NCI-H128 (cell line): Measurements from ENCODE around the gene CCNB1.
"Not testable (repeated sequence)": the region's sequence is repeated elsewhere in the genome, so short reads cannot be mapped to it uniquely, and the experiment has no call there.

Source experiments
- DNase-seq: peaks from one replicate; lab custom pipeline; 2025; ENCODE audit not compliant: unreplicated experiment; lab: John Stamatoyannopoulos, UW

CCNB1 gene

DNA sequence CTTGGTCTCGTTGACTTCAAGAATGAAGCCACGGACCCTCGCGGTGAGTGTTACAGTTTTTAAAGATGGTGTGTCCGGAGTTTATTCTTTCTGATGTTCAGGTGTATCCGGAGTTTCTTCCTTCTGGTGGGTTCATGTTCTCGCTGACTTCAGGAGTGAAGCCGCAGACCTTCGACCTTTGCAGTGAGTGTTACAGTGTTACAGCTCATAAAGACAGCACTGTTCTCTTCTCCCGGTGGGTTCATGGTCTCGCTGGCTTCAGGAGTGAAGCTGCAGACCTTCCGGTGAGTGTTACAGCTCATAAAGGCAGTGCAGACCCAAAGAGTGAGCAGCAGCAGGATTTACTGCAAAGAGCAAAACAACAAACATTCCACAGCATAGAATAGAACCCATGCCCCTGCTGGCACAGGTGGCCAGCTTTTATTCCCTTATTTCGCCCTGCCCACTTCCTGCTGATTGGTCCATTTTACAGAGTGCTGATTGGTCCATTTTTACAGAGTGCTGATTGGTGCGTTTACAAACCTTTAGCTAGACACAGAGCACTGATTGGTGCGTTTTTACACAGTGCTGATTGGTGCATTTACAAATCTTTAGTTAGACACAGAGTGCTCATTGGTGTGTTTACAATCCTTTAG is 14.8 kb downstream of the CCNB1 start:
- DNase-seq: not testable (repeated sequence)

DNA sequence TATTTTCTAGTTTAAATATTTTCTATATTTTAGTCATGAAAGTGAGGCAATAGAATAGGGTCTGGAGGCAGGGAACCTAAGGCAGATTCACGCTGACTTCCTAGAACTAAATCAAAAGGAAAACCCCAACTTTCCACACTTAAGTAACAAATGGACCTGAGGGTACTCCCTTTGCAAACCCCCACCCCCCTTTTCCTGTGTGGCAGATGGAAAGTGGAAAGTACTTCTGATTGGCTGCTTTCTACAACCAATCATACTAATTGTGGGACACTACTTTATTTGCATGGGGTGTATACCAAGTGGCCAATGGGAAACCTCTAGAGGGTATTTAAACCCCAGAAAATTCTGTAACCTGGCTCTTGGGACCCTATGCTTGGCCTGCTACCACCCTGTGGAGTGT is 17.7 kb downstream of the CCNB1 start:
- DNase-seq: no peak

DNA sequence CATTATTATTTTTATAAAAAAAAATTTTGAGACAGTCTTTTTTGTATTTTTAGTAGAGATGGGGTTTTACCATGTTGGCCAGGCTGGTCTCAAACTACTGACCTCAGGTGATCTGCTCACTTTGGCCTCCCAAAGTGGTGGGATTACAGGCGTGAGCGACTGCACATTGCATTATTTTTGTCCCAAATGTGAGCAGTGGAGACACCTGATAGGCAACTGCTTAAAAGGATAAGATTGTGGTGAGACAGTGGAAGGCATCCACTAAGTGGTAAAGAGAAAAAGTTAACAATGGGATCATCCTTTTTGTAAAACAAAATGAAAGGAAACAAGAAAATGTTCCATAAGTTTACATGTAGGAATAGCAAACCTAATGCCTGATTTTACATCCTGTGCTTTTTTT is 20.4 kb downstream of the CCNB1 start:
- DNase-seq: no peak

DNA sequence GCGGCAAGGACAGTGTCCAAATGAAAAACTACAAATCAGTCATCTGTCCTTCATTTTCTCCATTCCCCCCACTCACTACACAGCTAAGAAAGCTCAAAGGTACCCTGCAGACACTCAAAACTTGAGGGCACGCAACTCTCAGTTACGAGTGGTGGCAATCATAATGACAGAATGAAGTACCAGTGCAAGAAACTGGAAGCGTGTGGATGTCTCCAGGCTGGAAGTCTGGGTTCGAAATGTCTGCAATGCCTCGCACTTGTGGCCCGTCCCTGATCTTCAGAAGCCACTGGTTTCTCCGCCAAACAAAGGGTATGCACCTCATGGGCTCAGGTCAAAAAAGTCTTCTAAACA is 21.8 kb downstream of the CCNB1 start:
- DNase-seq: no peak

DNA sequence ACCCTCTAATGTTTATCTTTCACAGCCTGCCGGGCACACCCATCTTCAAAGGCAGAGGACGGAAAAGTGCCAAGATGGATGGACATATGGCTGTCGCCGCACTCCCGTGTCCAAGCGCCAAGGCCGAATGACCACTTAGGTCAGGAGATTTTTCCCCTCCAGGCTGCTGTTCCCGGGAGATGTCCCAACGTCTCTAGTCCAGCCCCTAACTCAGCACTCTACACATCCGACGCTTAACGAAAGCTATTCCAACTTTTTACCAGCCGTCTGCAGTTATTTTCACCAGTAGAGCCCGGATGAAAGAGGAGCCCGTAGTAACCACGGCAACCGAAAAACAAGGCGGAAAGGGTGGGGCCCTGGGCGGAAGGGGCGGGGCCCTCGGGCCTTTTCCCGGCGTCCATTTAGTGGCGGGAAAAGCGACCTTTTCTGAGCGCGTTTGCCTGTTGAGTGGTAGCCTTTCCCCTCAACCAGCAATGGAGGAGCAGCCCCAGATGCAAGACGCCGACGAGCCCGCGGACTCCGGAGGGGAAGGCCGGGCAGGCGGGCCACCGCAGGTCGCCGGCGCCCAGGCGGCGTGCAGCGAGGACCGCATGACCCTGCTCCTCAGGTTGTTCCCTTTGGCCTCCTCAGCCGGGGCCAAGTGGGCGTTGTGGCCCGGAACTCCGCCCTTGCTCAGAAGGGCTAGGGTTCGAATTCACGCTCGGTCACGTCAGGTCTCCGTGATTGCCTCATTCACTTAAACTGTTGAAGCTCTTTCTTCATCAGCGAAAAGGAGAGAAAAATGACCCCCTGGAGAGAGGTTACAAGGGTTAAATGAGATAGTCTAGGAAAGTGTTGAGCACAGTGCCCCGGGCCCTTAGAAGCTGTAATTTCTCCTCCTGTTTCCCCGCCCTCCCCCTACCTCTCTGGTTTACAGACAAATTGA is 22.5 kb downstream of the CCNB1 start, which contains the start of gene CENPH:
Gene CENPH, plus strand, starts transcription at position 422 of the 925 bp plus-strand sequence. Its CDS starts 52 bp downstream, at position 474.
- peak; percentile 33 for DNase-seq

DNA sequence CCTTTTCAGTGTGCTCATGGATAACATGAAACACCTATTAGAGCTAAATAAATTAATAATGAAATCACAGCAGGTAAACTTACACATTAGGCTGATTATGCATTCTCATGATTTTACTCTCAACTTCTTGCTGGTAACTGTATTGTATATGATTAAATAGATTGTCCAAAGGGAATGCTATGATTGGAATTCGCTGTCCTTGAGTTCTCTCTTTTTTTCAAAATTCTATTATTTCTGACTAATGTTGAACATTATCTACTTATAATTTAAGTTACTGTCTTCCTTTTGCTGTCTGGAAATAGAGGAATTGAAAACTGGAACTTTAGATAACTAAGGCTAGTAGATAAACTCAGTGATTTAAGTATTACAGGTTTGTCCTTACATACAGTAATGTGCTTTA is 35.5 kb downstream of the CCNB1 start:
- no peak for DNase-seq

DNA sequence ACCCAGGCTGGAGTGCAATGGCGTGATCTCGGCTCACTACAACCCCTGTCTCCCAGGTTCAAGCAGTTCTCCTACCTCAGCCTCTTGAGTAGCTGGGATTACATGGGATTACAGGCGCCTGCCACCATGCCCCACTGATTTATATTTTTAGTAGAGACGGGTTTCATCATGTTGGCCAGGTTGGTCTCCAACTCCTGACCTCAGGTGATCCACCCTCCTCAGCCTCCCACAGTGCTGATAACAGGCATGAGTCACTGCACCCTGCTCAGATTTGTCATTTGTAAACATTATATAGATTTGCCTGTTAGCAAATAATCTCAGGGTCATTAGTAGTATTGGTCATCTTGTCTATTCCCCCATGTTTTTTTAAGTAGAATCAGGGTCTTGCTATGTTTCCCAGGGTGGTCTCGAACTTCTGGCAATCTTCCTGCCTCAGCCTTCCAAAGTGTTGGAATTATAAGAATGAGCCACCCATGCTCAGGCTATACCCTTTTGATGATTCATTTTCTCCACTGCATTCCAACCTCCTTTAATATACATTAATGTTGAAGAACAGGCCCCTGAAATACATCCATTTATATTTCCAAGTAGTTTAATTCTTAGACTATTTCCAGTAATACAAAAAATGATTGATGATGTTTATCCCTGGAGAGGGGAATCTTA is 39.7 kb downstream of the CCNB1 start:
- DNase-seq: no peak

DNA sequence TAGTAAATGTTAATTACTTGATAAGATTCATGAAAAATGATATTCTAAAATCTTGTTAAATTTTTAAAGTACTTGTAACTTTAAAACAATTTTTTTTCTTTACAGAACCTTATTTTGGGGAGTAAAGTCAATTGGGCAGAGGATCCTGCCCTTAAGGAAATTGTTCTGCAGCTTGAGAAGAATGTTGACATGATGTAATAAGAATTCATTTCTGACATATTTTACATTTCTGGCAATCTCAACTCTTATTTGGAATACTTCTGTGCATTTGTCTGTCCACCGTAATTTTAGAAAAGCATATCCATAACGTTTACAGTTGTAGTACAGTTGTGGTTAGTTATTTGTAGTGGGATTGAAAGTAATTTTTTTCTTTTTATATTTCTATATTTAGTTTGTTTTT is 42.7 kb downstream of the CCNB1 start:
- DNase-seq: no peak

DNA sequence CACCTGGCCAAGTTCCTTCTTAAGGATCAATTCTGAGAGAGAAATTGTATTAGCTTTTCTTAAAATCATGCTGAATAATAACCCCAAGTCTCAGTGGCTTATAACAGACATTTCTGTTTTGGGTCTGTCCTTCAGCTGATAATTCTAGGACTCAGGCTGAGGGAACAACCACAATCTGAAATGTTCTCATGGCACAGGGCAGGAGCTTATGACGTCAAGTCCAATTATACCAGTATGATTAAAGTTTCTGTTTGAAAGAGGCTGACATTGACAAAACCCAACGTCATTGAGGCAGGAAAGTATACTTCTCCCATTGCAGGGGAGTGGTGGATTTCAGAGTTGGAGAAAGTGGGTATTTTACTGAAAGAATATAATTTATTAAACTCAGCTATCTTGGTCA is 44.2 kb downstream of the CCNB1 start:
- no peak for DNase-seq

DNA sequence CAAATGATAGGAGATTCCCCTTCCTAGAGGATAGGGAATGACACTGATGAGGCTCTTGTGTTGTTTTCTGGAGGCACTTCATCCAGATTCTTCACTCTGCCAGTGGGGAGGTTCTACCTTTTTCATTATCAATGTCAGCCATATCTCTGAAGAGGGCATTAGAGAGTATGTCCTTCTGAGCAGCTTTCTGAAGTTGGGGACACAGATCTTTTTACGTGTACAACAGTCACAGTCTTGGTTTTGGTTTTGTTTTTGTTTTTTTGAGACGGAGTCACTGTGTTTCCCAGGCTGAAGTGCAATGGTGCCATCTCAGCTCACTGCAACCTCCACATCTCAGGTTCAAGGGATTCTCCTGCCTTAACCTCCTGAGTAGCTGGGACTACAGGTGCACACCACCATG is 45.1 kb downstream of the CCNB1 start:
- DNase-seq: no peak

DNA sequence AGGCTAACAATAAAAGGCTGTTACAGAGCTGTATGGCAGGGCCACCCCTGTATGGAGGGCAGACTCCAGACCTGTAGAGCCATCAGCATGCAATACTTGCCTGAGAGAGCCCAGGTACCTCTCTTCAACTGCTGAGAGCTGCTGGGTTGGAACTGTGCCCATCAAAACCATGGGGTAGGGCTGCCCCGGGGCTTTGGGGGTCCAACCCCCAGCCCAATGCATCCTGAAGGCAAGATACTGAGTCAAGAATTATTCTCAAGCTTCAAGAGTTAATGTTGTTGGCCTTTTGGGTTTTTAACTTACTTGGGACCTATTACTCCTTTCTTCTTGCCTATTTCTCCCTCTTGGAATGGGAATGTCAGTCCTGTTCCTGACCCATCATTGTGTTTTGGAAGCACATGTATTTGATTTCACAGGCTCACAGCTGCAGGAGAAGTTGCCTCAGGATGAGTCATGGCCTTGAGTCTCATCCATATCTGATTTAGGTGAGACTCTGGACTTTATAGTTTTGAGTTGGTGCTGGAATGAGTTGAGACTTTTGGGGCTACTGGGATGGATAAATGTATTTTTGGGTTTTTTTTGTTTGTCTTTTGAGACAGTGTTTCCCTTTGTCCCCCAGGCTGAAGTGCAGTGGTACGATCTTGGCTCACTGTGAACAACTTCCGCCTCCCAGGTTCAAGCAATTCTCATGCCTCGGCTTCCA is 46.7 kb downstream of the CCNB1 start:
- DNase-seq: no peak

DNA sequence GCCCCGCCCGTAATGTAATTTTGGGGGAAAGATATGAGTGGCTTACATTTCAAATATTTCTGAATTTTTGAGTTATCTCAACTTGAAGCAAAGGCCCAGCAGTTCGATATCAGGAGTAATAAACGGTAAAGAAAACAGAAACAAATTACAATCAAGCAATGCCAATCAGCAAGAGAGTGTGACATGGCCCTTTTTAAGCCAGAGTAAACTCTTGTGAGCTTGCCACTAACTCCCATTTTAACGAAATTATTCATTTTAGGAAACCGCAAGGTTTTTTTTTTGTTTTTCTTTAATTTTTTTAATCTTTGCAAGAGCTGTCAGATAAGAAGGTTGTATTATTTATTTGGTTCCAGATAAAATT is 50.2 kb downstream of the CCNB1 start:
- DNase-seq: no peak

DNA sequence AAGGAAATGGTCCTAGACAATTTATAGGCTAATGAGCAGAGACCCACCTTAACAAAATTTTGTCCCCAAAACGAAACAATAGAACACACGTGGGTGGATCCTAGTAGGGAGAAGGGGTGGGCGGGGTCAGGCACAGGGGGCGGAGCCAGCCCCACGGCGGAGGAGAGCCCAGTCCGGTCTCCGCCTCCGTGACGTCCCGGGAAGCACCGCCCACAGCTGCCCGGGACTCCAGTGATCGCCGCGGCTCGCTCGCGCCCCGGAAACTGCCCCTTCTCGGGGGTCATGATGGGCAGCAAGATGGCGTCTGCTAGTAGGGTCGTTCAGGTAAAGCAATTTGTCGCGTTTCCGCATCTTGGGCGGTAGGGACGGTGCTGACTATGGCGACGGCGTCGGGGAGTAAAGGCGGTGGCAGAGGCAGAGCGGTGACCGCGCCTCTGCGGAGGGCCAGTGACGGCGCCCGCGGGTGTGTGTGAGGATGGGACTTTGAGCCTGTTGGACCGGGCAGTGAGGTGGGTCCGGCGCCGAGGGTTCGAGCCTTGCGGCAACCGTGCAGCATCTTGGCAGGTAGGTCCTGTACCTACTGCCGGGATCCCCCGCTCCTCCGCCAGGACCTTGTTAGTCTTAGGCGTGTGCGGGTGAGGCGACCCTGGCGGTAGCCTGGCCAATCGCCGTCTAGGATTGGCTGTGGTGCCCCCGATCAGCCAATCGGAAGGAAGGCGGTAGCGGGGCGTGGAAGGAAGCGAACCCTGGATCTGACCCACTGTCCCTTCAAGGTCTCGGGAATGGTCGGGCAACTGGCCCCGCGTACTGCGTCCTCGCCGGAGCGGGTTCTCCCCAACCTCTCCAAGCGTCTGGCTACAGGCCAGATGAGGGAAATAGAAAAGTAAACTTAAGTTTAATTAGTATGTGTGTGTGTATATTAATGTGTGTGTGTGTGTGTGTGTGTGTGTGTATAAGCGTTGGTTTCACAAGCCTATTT is 50.9 kb downstream of the CCNB1 start:
- peak; percentile 52 for DNase-seq

DNA sequence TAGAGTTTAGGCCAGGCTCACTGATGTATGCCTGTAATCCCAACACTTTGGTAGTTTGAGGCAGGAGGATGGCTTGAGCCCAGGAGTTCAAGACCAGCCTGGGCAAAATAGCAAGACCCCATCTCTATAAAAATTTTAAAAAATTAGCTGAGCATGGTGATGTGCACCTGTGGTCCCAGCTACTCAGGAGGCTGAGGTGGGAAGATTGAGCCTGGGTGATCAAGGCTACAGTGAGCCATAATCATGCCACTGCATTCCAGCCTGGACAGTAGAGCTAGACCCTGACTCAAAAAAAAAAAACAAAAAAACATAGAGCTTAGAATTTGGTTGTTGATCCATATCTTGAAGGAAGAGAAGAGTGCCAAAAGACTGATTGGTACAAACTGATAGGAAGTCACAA is 53.0 kb downstream of the CCNB1 start:
- no peak for DNase-seq

DNA sequence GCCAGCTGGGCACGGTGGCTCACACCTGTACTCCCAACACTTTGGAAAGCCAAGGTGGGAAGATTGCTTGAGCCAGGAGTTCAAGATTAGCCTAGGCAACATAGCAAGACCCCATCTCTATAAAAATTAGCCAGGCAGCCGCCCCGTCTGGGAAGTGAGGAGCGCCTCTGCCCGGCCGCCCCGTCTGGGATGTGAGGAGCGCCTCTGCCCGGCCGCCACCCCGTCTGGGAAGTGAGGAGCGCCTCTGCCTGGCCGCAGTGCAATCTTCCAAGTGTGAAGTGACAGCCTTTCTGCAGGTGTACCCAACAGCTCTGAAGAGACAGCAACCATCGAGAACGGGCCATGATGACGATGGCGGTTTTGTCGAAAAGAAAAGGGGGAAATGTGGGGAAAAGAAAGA is 53.4 kb downstream of the CCNB1 start:
- DNase-seq: not testable (repeated sequence)

DNA sequence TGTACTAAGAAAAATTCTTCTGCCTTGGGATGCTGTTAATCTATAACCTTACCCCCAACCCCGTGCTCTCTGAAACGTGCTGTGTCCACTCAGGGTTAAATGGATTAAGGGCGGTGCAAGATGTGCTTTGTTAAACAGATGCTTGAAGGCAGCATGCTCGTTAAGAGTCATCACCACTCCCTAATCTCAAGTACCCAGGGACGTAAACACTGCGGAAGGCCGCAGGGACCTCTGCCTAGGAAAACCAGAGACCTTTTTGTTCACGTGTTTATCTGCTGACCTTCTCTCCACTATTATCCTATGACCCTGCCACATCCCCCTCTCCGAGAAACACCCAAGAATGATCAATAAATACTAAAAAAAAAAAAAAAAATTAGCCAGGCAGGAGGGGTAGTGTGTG is 53.9 kb downstream of the CCNB1 start:
- DNase-seq: not testable (repeated sequence)

DNA sequence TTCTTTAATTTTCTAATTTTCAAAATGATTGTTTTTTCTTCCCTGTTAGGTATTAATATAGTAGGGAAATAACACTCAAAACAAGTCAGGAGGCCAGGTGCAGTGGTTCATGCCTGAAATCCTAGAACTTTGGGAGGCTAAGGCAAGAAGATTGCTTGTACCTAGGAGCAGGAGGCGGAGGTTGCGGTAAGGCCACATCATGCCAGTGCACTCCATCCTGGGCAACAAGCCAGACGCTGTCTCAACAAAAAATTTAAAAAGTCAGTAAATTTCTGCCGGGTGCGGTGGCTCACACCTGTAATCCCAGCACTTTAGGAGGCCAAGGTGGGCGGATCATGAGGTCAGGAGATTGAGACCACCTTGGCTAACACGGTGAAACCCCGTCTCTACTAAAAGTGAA is 57.6 kb downstream of the CCNB1 start:
- no peak for DNase-seq

DNA sequence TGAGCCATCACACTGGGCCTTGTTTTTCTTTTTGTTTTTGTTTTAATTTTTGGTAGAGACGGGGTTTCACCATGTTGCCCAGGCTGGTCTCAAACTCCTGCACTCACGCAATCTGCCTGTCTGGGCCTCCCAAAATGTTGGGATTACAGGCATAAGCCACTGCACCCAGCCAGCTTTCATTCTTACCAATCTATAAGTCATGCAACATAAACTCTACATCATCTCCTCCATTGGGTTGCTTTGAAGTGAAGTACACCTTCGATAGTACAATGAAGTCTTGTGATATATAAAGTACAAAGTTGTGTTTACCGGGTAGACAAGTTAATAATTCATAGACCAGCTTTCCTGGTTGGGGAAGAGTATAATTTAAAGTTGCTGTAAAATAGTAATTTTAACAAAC is 58.9 kb downstream of the CCNB1 start:
- DNase-seq: no peak
